Subcutaneous adipose tissue (tissue), 4 donors: Measurements from ENCODE around the gene ADAM12. TPM values are rescaled to one million over a fixed set of nuclear protein-coding genes. Genes with fewer than 3 reads are reported as not detected.

ENCODE experiments used
- CTCF ChIP-seq: fragments of 450-650 bp; IDR thresholded peaks from one replicate; pipeline ENCODE4 v1.5.1; 2016; ENCODE audit warnings: low read depth, mild to moderate bottlenecking, control low read depth, antibody characterized with exemption, moderate library complexity
- total RNA-seq, 4 donors: library from RNA; depleted of rRNA; stranded (reverse); fragments of >200 nt; gene quantifications; one replicate each; pipeline ENCODE4 v1.1.0, GENCODE V29; 2016

The ADAM12 gene
- total RNA-seq, 4 donors from 2014 or later, result 11.5 to 20.4 (median 14.5) TPM

- TF ChIP-seq CTCF, result no peak
Measured at GRCh38 chr10:126203746-126204145, 184.5 kb downstream of the ADAM12 start.

- TF ChIP-seq CTCF, result no peak
Measured at GRCh38 chr10:126201603-126202002, 186.7 kb downstream of the ADAM12 start.

GRCh38 chr10:126199221-126199998 lies 188.9 kb downstream of the ADAM12 start:
- TF ChIP-seq CTCF, result no peak

GRCh38 chr10:126198681-126199080 lies 189.6 kb downstream of the ADAM12 start:
- no peak for TF ChIP-seq CTCF

- TF ChIP-seq CTCF, result no peak
Measured at GRCh38 chr10:126197036-126197543, 191.2 kb downstream of the ADAM12 start.

- no peak for TF ChIP-seq CTCF
Measured at GRCh38 chr10:126196281-126196680, 192.0 kb downstream of the ADAM12 start.

GRCh38 chr10:126191192-126191591 lies 197.1 kb downstream of the ADAM12 start:
- TF ChIP-seq CTCF, result no peak
